Brain microvascular endothelial cell (primary cell): ENCODE results near the gene MOCS1.

Experiments used
- DNase-seq: peaks from one replicate; pipeline ENCODE4 v3.0.0-alpha.2; 2020
- H3K27ac ChIP-seq: fragments of 250-450 bp; sonication (Bioruptor Pico); 2 replicates; pipeline ENCODE4 v1.5.1; 2020; ENCODE audit warnings: mild to moderate bottlenecking, moderate library complexity
- H3K27me3 ChIP-seq: fragments of 250-450 bp; sonication (Bioruptor Pico); replicated peaks from 2 replicates; pipeline ENCODE4 v1.5.1; 2020; ENCODE audit warnings: mild to moderate bottlenecking
- H3K36me3 ChIP-seq: fragments of 250-450 bp; sonication (Bioruptor Pico); replicated peaks from 2 replicates; pipeline ENCODE4 v1.5.1; 2020; ENCODE audit warnings: mild to moderate bottlenecking
- H3K4me3 ChIP-seq: 2 replicates; pipeline ENCODE4 v1.5.1; 2011; ENCODE audit warnings: low read depth, mild to moderate bottlenecking, control low read depth, low read length, moderate library complexity
- CTCF ChIP-seq: IDR thresholded peaks from 2 replicates; pipeline ENCODE4 v1.5.1; 2011; ENCODE audit warnings: low read depth, mild to moderate bottlenecking, moderate library complexity, low read length, control low read depth, inconsistent platforms; ENCODE audit errors: missing control alignments
- in situ Hi-C: cut with HindIII; loops from 2 replicates; pipeline ENCODE4 v1.10.0; 2017; ENCODE audit warnings: low sequenced_read_pairs, low pct_ligation_motif_present

MOCS1 gene

GRCh38 chr6:39945626-39946025, 11.4 kb upstream of the MOCS1 start:
- DNase-seq, result no peak
- Histone ChIP-seq H3K27ac (no peak overlapping the region), H3K4me3 (no peak overlapping the region), H3K27me3 (no peaks in the 10 kb centered on the region), H3K36me3 (no peaks in the 10 kb centered on the region)
- no peak for TF ChIP-seq CTCF
- in situ Hi-C loops, result no loop called here

GRCh38 chr6:39942903-39943580, 8.8 kb upstream of the MOCS1 start:
- DNase-seq, result no peak
- no peak for TF ChIP-seq CTCF
- no peak overlapping the region for H3K27ac ChIP-seq
- in situ Hi-C loops, result no loop called here
- H3K4me3 ChIP-seq, result no peak overlapping the region
- H3K36me3 ChIP-seq, result no peaks in the 10 kb centered on the region
- H3K27me3 ChIP-seq, result no peaks in the 10 kb centered on the region

- Histone ChIP-seq H3K36me3 (no peaks in the 10 kb centered on the region), H3K27me3 (no peaks in the 10 kb centered on the region), H3K27ac (no peak overlapping the region), H3K4me3 (no peak overlapping the region)
- no peak for TF ChIP-seq CTCF
- no peak for DNase-seq
- in situ Hi-C loops, result no loop called here
Observed at GRCh38 chr6:39941820-39942219, 7.6 kb upstream of the MOCS1 start.

- TF ChIP-seq CTCF, result no peak
- in situ Hi-C loops, result no loop called here
- DNase-seq, result peak; percentile 44
- no peaks in the 10 kb centered on the region for H3K27me3 ChIP-seq
- H3K36me3 ChIP-seq, result no peaks in the 10 kb centered on the region
- no peak overlapping the region for H3K27ac ChIP-seq
- H3K4me3 ChIP-seq, result no peak overlapping the region
Observed at GRCh38 chr6:39941138-39941537, 6.9 kb upstream of the MOCS1 start.

- no peaks in the 10 kb centered on the region for H3K36me3 ChIP-seq
- DNase-seq, result no peak
- H3K27ac ChIP-seq, result no peak overlapping the region
- TF ChIP-seq CTCF, result no peak
- no peak overlapping the region for H3K4me3 ChIP-seq
- H3K27me3 ChIP-seq, result no peaks in the 10 kb centered on the region
- in situ Hi-C loops, result no loop called here
Observed at GRCh38 chr6:39938773-39939654, 4.8 kb upstream of the MOCS1 start.
